Neuronal stem cell (in vitro differentiated cells): ENCODE measurements around the gene SLC39A11.
A peak's percentile ranks its signal among the peaks of the same experiment; 100 is the strongest.

Experiments used
- DNase-seq: peaks from one replicate; pipeline ENCODE4 v3.0.0-alpha.2; 2013; ENCODE audit warnings: low spot score
- H2AFZ ChIP-seq: one replicate; pipeline ENCODE4 v1.6.1; 2013; ENCODE audit warnings: mild to moderate bottlenecking, low read length, inconsistent platforms
- H2AK5ac ChIP-seq: 2 replicates; pipeline ENCODE4 v1.6.1; 2013; ENCODE audit warnings: low read depth, mild to moderate bottlenecking, inconsistent platforms, low read length, moderate library complexity, mixed read lengths
- H2BK120ac ChIP-seq: 2 replicates; pipeline ENCODE4 v1.6.1; 2013; ENCODE audit warnings: low read depth, mild to moderate bottlenecking, inconsistent platforms, low read length, moderate library complexity, mixed read lengths
- H2BK12ac ChIP-seq: one replicate; pipeline ENCODE4 v1.6.1; 2013; ENCODE audit warnings: low read length, inconsistent platforms
- H2BK15ac ChIP-seq: 2 replicates; pipeline ENCODE4 v1.6.1; 2013; ENCODE audit warnings: mild to moderate bottlenecking, low read length, inconsistent platforms, mixed read lengths
- H2BK5ac ChIP-seq: one replicate; pipeline ENCODE4 v1.6.1; 2013; ENCODE audit warnings: inconsistent platforms, mild to moderate bottlenecking, low read length, moderate library complexity
- H3K14ac ChIP-seq: one replicate; pipeline ENCODE4 v1.6.1; 2013; ENCODE audit warnings: low read length, inconsistent platforms
- H3K18ac ChIP-seq: 2 replicates; pipeline ENCODE4 v1.6.1; 2013; ENCODE audit warnings: low read length, inconsistent platforms
- H3K23ac ChIP-seq: 2 replicates; pipeline ENCODE4 v1.6.1; 2013; ENCODE audit warnings: low read depth, mild to moderate bottlenecking, mixed read lengths, low read length, inconsistent platforms; ENCODE audit not compliant: poor library complexity
- H3K27ac ChIP-seq: replicated peaks from 3 replicates; pipeline ENCODE4 v1.5.1; 2013; ENCODE audit warnings: low read length, inconsistent platforms
- H3K27me3 ChIP-seq, 3 experiments: 2 replicates each; pipeline ENCODE4 v1.6.1; 2013; ENCODE audit warnings: low read length in 3 of 3, mild to moderate bottlenecking in 2 of 3, inconsistent platforms in 1 of 3, low read depth in 1 of 3, mixed read lengths in 1 of 3, moderate library complexity in 1 of 3; ENCODE audit not compliant: control insufficient read depth in 3 of 3, insufficient read depth in 3 of 3
- H3K36me3 ChIP-seq, 2 donors: replicated peaks in 1 of 2; 2 replicates each; pipeline ENCODE4 v1.6.1; 2013; ENCODE audit warnings: low read length in 2 of 2; ENCODE audit not compliant: control insufficient read depth in 2 of 2, insufficient read depth in 2 of 2
- H3K4ac ChIP-seq: 2 replicates; pipeline ENCODE4 v1.6.1; 2013; ENCODE audit warnings: inconsistent platforms, mild to moderate bottlenecking, low read length, moderate library complexity
- H3K4me1 ChIP-seq, 2 donors: 1 replicate in 1 of 2; 2 replicates in 1 of 2; pipeline ENCODE4 v1.6.1; 2013; ENCODE audit warnings: low read length in 2 of 2, low read depth in 1 of 2; ENCODE audit not compliant: control insufficient read depth in 2 of 2, insufficient read depth in 1 of 2
- H3K4me2 ChIP-seq: one replicate; pipeline ENCODE4 v1.6.1; 2013; ENCODE audit warnings: mild to moderate bottlenecking, low read length, inconsistent platforms; ENCODE audit not compliant: insufficient read depth, poor library complexity, severe bottlenecking
- H3K4me3 ChIP-seq, 2 donors: 2 replicates each; pipeline ENCODE4 v1.5.1; 2013; ENCODE audit warnings: low read length in 2 of 2, mild to moderate bottlenecking in 2 of 2, inconsistent platforms in 1 of 2, moderate library complexity in 1 of 2
- H3K79me1 ChIP-seq: one replicate; pipeline ENCODE4 v1.6.1; 2013; ENCODE audit warnings: low read depth, mild to moderate bottlenecking, inconsistent platforms, low read length, moderate library complexity
- H3K9ac ChIP-seq: one replicate; pipeline ENCODE4 v1.6.1; 2013; ENCODE audit warnings: mild to moderate bottlenecking, low read depth, low read length, inconsistent platforms; ENCODE audit not compliant: poor library complexity
- H3K9me3 ChIP-seq, 2 donors: replicated peaks in 1 of 2; 2 replicates each; pipeline versions ENCODE3 to v1.6.1; 2013; ENCODE audit warnings: low read length in 2 of 2, mild to moderate bottlenecking in 2 of 2, inconsistent platforms in 1 of 2, low read depth in 1 of 2, mixed read lengths in 1 of 2, moderate library complexity in 1 of 2; ENCODE audit not compliant: control insufficient read depth in 2 of 2, insufficient read depth in 1 of 2
- H4K8ac ChIP-seq: one replicate; pipeline ENCODE4 v1.6.1; 2013; ENCODE audit warnings: low read depth, mild to moderate bottlenecking, inconsistent platforms, low read length, moderate library complexity
- H4K91ac ChIP-seq: one replicate; pipeline ENCODE4 v1.6.1; 2013; ENCODE audit warnings: low read length, low read depth, mild to moderate bottlenecking, inconsistent platforms; ENCODE audit not compliant: poor library complexity
- WGBS, 2 donors: extraction: QIAGEN DNeasy Blood & Tissue Kit; methylation state at CpG; one replicate each; pipeline ENCODE4 v1.1.7; 2013; ENCODE audit warnings: missing lambda C conversion rate in 2 of 2, mixed read lengths in 1 of 2; ENCODE audit not compliant: insufficient read length in 2 of 2, insufficient replicate concordance in 1 of 2; ENCODE audit errors: extremely low coverage in 2 of 2; 5-methylcytosine and 5-hydroxymethylcytosine counted together

Gene SLC39A11

GRCh38 chr17:72605543-72605942, 486.9 kb downstream of the SLC39A11 start:
- H3K4me1 ChIP-seq = peaks cover 9 to 10% of the 10 kb centered on the region in 2 donors
- no peaks in the 10 kb centered on the region for H3K79me1 ChIP-seq
- DNase-seq = no peak
- H3K18ac ChIP-seq = no peak overlapping the region
- no peak overlapping the region for H4K8ac ChIP-seq
- H2BK120ac ChIP-seq = no peak overlapping the region
- H3K36me3 ChIP-seq = no peaks in the 10 kb centered on the region
- H3K27ac ChIP-seq = no peak overlapping the region
- no peak overlapping the region for H2BK5ac ChIP-seq
- no peak overlapping the region for H2AFZ ChIP-seq
- H3K23ac ChIP-seq = no peak overlapping the region
- H3K9me3 ChIP-seq = peaks cover 0 to 2% of the 10 kb centered on the region in 2 donors
- no peak overlapping the region for H3K14ac ChIP-seq
- H4K91ac ChIP-seq = no peak overlapping the region
- no peak overlapping the region for H3K9ac ChIP-seq
- H3K4me2 ChIP-seq = no peak overlapping the region
- H2BK15ac ChIP-seq = no peak overlapping the region
- H3K4ac ChIP-seq = no peak overlapping the region
- no peak overlapping the region for H2AK5ac ChIP-seq
- no CpG with 5 or more reads among the region's 1 CpG for WGBS, 2 donors
- no peaks in the 10 kb centered on the region for H3K27me3 ChIP-seq
- no peak overlapping the region for H2BK12ac ChIP-seq
- no peak overlapping the region for H3K4me3 ChIP-seq

- no peak overlapping the region for H4K8ac ChIP-seq
- no peak overlapping the region for H2BK12ac ChIP-seq
- H3K23ac ChIP-seq = no peak overlapping the region
- H3K9ac ChIP-seq = no peak overlapping the region
- peak overlapping the region in 1 of 2 donors; percentile 10 for H3K4me3 ChIP-seq
- peaks cover 9 to 10% of the 10 kb centered on the region in 2 donors for H3K4me1 ChIP-seq
- no peak overlapping the region for H3K4ac ChIP-seq
- DNase-seq = no peak
- H2BK15ac ChIP-seq = no peak overlapping the region
- H3K79me1 ChIP-seq = no peaks in the 10 kb centered on the region
- H2AFZ ChIP-seq = no peak overlapping the region
- no peak overlapping the region for H2BK120ac ChIP-seq
- H3K18ac ChIP-seq = peak overlapping the region; percentile 32
- H3K14ac ChIP-seq = peak overlapping the region; percentile 5
- H2BK5ac ChIP-seq = no peak overlapping the region
- no peak overlapping the region for H3K4me2 ChIP-seq
- peaks cover 0 to 2% of the 10 kb centered on the region in 2 donors for H3K9me3 ChIP-seq
- no peak overlapping the region for H3K27ac ChIP-seq
- H2AK5ac ChIP-seq = no peak overlapping the region
- no peak overlapping the region for H4K91ac ChIP-seq
- H3K27me3 ChIP-seq = no peaks in the 10 kb centered on the region
- WGBS, 2 donors = no CpG with 5 or more reads among the region's 11 CpGs
- no peaks in the 10 kb centered on the region for H3K36me3 ChIP-seq
Observed at GRCh38 chr17:72604518-72604917, 488.0 kb downstream of the SLC39A11 start.

DNA sequence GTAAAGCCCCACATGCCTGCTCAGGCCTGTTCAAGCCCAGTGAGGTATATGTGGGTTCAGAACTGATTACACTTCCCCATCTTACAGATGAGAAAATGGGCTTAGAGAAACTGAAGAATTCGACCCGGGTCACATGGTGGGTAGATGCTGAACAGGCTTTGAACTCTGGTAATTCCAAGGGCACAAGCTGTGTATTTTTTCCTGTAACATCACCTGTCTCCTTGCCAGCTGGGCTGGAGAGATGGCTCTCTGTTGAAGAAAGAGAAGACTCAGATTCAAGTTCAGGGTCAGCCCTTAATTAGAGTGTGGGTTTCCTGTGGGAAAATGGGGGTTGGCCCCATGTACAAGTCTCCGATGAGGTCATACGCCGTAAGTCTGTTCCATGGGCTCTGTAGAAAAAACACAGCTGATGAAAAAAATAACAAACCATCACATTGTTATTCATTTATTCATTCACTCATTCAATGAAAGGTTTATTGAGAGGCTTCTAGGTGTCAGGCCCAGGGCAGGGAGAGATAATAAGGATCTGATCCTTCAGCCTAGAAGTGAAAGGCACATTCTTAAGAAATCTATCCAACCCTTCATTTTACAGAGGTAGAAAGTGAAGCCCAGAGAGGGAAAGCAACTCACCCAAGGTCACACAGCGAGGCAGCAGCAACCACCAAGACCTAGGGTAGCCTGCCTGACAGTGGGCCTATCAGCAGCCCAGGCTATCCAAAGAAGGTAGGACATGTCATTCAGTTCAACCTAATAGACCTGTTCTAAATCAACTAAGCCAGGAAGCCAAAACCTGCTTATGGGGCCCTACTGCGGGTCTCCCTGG, 488.9 kb downstream of the SLC39A11 start:
- Histone ChIP-seq H4K8ac (no peak overlapping the region), H3K9me3 (peaks cover 0 to 2% of the 10 kb centered on the region in 2 donors), H3K27me3 (no peaks in the 10 kb centered on the region), H2BK12ac (no peak overlapping the region), H3K79me1 (no peaks in the 10 kb centered on the region), H2BK15ac (no peak overlapping the region), H3K4me2 (no peak overlapping the region), H3K27ac (no peak overlapping the region), H3K4me1 (peaks cover 9 to 10% of the 10 kb centered on the region in 2 donors), H3K4ac (no peak overlapping the region), H3K23ac (no peak overlapping the region), H3K9ac (no peak overlapping the region), H2AFZ (peak overlapping the region; percentile 56), H3K36me3 (no peaks in the 10 kb centered on the region), H3K18ac (no peak overlapping the region), H4K91ac (no peak overlapping the region), H3K4me3 (no peak overlapping the region), H2AK5ac (peak overlapping the region; percentile 36), H2BK5ac (no peak overlapping the region), H2BK120ac (no peak overlapping the region), H3K14ac (no peak overlapping the region)
- WGBS, 2 donors = no CpG with 5 or more reads among the region's 7 CpGs
- no peak for DNase-seq

DNA sequence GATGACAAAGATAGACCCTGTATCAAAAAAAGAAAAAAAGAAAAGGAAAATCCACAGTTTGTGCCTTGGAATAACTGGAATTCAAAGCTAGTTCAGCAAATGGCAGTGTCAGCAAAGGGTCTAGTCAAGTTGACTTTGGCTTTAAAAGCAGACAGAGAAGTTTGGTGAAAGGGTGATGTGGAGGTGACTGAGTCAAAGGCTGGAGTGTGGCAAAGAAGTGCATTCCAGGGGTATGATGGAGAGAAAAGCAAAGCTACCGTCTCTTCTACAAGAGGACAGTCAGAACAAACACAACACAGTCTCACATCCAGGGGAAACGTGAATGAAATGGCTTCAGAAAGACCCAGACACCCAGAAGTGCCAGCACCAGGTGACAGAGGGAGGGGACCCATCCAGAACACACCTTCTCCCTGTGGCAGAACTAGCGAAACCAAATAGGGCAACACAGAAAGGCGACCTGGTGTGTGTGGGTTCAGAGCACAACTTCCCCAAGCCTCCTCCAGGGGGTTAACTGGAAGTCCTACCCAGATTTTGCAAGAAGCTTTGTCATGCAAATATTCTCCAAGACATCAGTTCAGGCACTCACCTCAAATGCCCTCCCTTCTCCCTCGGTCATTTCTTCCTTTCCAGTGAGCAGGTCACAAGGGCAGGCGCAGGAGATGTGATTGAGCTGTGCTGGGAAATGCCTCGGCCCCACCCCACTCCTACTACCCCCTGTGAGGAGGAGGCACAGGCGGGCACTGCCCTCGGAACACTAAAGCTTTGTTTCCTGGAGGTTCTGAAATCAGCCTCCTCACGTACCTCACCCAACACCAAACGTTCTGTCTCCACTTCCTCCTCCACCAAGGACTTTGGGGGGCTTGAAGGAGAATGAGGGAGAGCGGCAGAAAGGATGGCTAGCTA, 489.7 kb downstream of the SLC39A11 start:
- H3K23ac ChIP-seq = no peak overlapping the region
- H3K4me3 ChIP-seq = no peak overlapping the region
- peak; percentile 39 for DNase-seq
- no peaks in the 10 kb centered on the region for H3K27me3 ChIP-seq
- H4K91ac ChIP-seq = no peak overlapping the region
- no peak overlapping the region for H3K4ac ChIP-seq
- peak overlapping the region; percentile 36 for H2AK5ac ChIP-seq
- no CpG with 5 or more reads among the region's 12 CpGs for WGBS, 2 donors
- no peak overlapping the region for H3K27ac ChIP-seq
- no peak overlapping the region for H2BK120ac ChIP-seq
- peak overlapping the region; percentile 56 for H2AFZ ChIP-seq
- no peak overlapping the region for H2BK15ac ChIP-seq
- H3K18ac ChIP-seq = no peak overlapping the region
- peak overlapping the region; percentile 64 for H2BK12ac ChIP-seq
- H3K9me3 ChIP-seq = peaks cover 0 to 2% of the 10 kb centered on the region in 2 donors
- no peak overlapping the region for H4K8ac ChIP-seq
- no peaks in the 10 kb centered on the region for H3K36me3 ChIP-seq
- H3K9ac ChIP-seq = no peak overlapping the region
- H3K4me2 ChIP-seq = no peak overlapping the region
- H2BK5ac ChIP-seq = no peak overlapping the region
- H3K79me1 ChIP-seq = no peaks in the 10 kb centered on the region
- no peak overlapping the region for H3K14ac ChIP-seq
- H3K4me1 ChIP-seq = peaks cover 9 to 10% of the 10 kb centered on the region in 2 donors
